Transverse colon (tissue), 3 donors: ENCODE measurements around the gene EGR4.

Experiments used
- POLR2A ChIP-seq: fragments of 450-650 bp; IDR thresholded peaks from one replicate; pipeline ENCODE4 v1.6.1; 2016; ENCODE audit warnings: antibody characterized with exemption, mild to moderate bottlenecking, moderate library complexity
- TF ChIP-seq, protein P1 (sequence below), 5 experiments: fragments of 200-600 bp in 3 of 5; fragments of 450-650 bp in 2 of 5; sonication (generic) in 3 of 5; IDR thresholded peaks; 1 replicate in 2 of 5; 2 replicates in 3 of 5; pipeline ENCODE4 v1.5.1; 2016 to 2017; ENCODE audit warnings: antibody characterized with exemption in 5 of 5, inconsistent platforms in 3 of 5, mild to moderate bottlenecking in 2 of 5, moderate library complexity in 1 of 5

DNA sequence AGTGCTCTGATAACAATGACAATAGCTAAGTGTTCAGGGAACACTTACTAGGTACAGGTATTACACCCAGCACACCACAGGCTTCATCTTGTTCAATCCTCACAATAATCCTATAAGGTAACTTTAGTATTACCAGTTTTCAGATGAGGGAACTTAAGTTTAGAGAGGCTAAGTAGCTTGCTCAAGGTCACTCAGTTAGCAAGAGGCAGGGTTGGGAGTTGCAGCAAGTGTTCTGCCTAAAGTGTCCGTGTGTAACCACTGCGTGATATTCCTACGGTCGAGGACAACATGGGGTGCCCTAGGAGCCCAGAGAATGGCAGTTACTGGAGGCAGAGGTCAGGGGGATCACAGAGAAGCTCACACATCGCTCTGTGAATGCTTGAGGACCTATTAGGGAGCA lies 30.2 kb upstream of the EGR4 start:
- TF ChIP-seq, protein P1, sequence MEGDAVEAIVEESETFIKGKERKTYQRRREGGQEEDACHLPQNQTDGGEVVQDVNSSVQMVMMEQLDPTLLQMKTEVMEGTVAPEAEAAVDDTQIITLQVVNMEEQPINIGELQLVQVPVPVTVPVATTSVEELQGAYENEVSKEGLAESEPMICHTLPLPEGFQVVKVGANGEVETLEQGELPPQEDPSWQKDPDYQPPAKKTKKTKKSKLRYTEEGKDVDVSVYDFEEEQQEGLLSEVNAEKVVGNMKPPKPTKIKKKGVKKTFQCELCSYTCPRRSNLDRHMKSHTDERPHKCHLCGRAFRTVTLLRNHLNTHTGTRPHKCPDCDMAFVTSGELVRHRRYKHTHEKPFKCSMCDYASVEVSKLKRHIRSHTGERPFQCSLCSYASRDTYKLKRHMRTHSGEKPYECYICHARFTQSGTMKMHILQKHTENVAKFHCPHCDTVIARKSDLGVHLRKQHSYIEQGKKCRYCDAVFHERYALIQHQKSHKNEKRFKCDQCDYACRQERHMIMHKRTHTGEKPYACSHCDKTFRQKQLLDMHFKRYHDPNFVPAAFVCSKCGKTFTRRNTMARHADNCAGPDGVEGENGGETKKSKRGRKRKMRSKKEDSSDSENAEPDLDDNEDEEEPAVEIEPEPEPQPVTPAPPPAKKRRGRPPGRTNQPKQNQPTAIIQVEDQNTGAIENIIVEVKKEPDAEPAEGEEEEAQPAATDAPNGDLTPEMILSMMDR (IDR thresholded peaks at IDR 0.05): no peak
- TF ChIP-seq POLR2A: no peak
